Peyer's patch (tissue), 4 donors: ENCODE results near the gene KCNQ1OT1.

Experiments
- POLR2A ChIP-seq, 2 donors: fragments of 450-650 bp; IDR thresholded peaks; one replicate each; pipeline ENCODE4 v1.5.1; 2017; ENCODE audit warnings: antibody characterized with exemption in 2 of 2, mild to moderate bottlenecking in 2 of 2, moderate library complexity in 2 of 2
- TF ChIP-seq, protein P1 (sequence below), 6 experiments: fragments of 450-650 bp in 4 of 6; fragments of 200-600 bp in 2 of 6; sonication (generic) in 1 of 6; IDR thresholded peaks; one replicate each; pipeline ENCODE4 v1.5.1; 2017 to 2019; ENCODE audit warnings: antibody characterized with exemption in 6 of 6, mild to moderate bottlenecking in 3 of 6, moderate library complexity in 1 of 6

- TF ChIP-seq, protein P1, sequence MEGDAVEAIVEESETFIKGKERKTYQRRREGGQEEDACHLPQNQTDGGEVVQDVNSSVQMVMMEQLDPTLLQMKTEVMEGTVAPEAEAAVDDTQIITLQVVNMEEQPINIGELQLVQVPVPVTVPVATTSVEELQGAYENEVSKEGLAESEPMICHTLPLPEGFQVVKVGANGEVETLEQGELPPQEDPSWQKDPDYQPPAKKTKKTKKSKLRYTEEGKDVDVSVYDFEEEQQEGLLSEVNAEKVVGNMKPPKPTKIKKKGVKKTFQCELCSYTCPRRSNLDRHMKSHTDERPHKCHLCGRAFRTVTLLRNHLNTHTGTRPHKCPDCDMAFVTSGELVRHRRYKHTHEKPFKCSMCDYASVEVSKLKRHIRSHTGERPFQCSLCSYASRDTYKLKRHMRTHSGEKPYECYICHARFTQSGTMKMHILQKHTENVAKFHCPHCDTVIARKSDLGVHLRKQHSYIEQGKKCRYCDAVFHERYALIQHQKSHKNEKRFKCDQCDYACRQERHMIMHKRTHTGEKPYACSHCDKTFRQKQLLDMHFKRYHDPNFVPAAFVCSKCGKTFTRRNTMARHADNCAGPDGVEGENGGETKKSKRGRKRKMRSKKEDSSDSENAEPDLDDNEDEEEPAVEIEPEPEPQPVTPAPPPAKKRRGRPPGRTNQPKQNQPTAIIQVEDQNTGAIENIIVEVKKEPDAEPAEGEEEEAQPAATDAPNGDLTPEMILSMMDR (IDR thresholded peaks at IDR 0.05), result no peak
- TF ChIP-seq POLR2A (IDR thresholded peaks at IDR 0.05), result no peak
Observed at GRCh38 chr11:2704896-2705606, 5.3 kb upstream of the KCNQ1OT1 start.
